HG02763 (cell line): ENCODE data around the gene ZPLD1.
A peak's percentile ranks its signal among the peaks of the same experiment; 100 is the strongest.

Experiments used
- ATAC-seq: cut with Tn5 transposase; IDR thresholded peaks from one replicate; pipeline ENCODE4 v1.9.1; 2021; ENCODE audit warnings: mild to moderate bottlenecking, moderate library complexity; ENCODE audit not compliant: unreplicated experiment

Gene ZPLD1

GRCh38 chr3:102521246-102521645 lies 86.4 kb downstream of the ZPLD1 start:
- no peak for ATAC-seq

GRCh38 chr3:102525624-102526023 lies 90.8 kb downstream of the ZPLD1 start:
- ATAC-seq: peak; percentile 66

GRCh38 chr3:102526865-102527264 lies 92.0 kb downstream of the ZPLD1 start:
- ATAC-seq: no peak

GRCh38 chr3:102528727-102529126 lies 93.9 kb downstream of the ZPLD1 start:
- ATAC-seq: no peak
